Ureter (tissue), 1 donor: ENCODE data around the gene ELP4. TPM values are rescaled to one million over a fixed set of nuclear protein-coding genes. Genes with fewer than 3 reads are reported as not detected.

Experiments
- DNase-seq: peaks from one replicate; pipeline ENCODE4 v3.0.0-alpha.2; 2020; ENCODE audit warnings: low spot score
- total RNA-seq: library from RNA; stranded (reverse); gene quantifications from one replicate; pipeline ENCODE4 v1.2.4, GENCODE V29; 2023
- donor health status: DM: yes; HTN: yes; CAD: no.

Gene ELP4
- total RNA-seq, 1 donor from 2014 or later, result 20.6 TPM

GRCh38 chr11:31823644-31824331, 314.2 kb downstream of the ELP4 start:
- no peak for DNase-seq

GRCh38 chr11:31824332-31824878, 314.8 kb downstream of the ELP4 start:
- DNase-seq, result no peak

GRCh38 chr11:31824879-31825837, 315.6 kb downstream of the ELP4 start:
- DNase-seq, result no peak

GRCh38 chr11:31825838-31826484, 316.4 kb downstream of the ELP4 start:
- no peak for DNase-seq

- no peak for DNase-seq
Observed at GRCh38 chr11:31826536-31827438, 317.2 kb downstream of the ELP4 start.

- no peak for DNase-seq
Observed at GRCh38 chr11:31827455-31828206, 318.1 kb downstream of the ELP4 start.

GRCh38 chr11:31828217-31828616, 318.6 kb downstream of the ELP4 start:
- no peak for DNase-seq

- DNase-seq, result no peak
Observed at GRCh38 chr11:31830406-31830805, 320.8 kb downstream of the ELP4 start.

- DNase-seq, result no peak
Observed at GRCh38 chr11:31834237-31834636, 324.7 kb downstream of the ELP4 start.

Other genes starting within 250 kb of the ELP4 start
- gene DCDC1, start 140.0 kb upstream of the ELP4 start, total RNA-seq, result 1.6 TPM
- gene DNAJC24, start 139.9 kb upstream of the ELP4 start, total RNA-seq, result 16.1 TPM
- gene IMMP1L, start 145 bp upstream of the ELP4 start, total RNA-seq, result 26.5 TPM